ENCODE results near the gene SUGCT.

GRCh38 chr7:40621592-40621998 is 486.8 kb downstream of the SUGCT start:
- no peak for TF ChIP-seq CTCF (conservative IDR thresholded peaks at IDR 0.05; ENCODE audit: low read depth, low read length)
- no peak for TF ChIP-seq EZH2 (IDR thresholded peaks at IDR 0.05; ENCODE audit: borderline replicate concordance, low read depth, low read length, poor library complexity, severe bottlenecking)

Data from A673 (cell line).